HepG2 (cell line): Measurements from ENCODE around the gene AKAP3. TPM values are rescaled to one million over a fixed set of nuclear protein-coding genes. Genes with fewer than 3 reads are reported as not detected.
A peak's percentile ranks its signal among the peaks of the same experiment; 100 is the strongest.

ENCODE experiments used
- CREBL2 ChIP-seq: sonication (generic); formaldehyde crosslinking; IDR thresholded peaks from 2 replicates; pipeline ENCODE4 v1.8.1; 2023; ENCODE audit warnings: missing genetic modification reagents, mild to moderate bottlenecking, borderline replicate concordance
- FIP1L1 ChIP-seq: fragments of 200-400 bp; formaldehyde crosslinking; IDR thresholded peaks from 2 replicates; pipeline ENCODE4 v1.6.1; 2018; ENCODE audit warnings: low read depth, mild to moderate bottlenecking, low read length, moderate library complexity, borderline replicate concordance; ENCODE audit not compliant: insufficient read depth
- FOXO1 ChIP-seq: sonication (generic); formaldehyde crosslinking; IDR thresholded peaks from 2 replicates; pipeline ENCODE4 v1.4.0; 2020; ENCODE audit warnings: missing genetic modification reagents
- FUBP1 ChIP-seq: sonication (generic); formaldehyde crosslinking; IDR thresholded peaks from 2 replicates; pipeline ENCODE4 v1.5.1; 2020; ENCODE audit warnings: missing genetic modification reagents, mild to moderate bottlenecking, borderline replicate concordance
- HMG20B ChIP-seq: conservative IDR thresholded peaks from 2 replicates; pipeline ENCODE4 v1.6.1; 2016; ENCODE audit warnings: missing genetic modification reagents, missing compliant biosample characterization
- HOXA5 ChIP-seq: sonication (generic); formaldehyde crosslinking; IDR thresholded peaks from 2 replicates; pipeline ENCODE4 v1.4.0; 2020; ENCODE audit warnings: missing genetic modification reagents
- MBD4 ChIP-seq: IDR thresholded peaks from 2 replicates; pipeline ENCODE4 v1.6.1; 2012; ENCODE audit warnings: low read length, inconsistent platforms, borderline replicate concordance
- REPIN1 ChIP-seq: sonication (generic); formaldehyde crosslinking; IDR thresholded peaks from 2 replicates; pipeline ENCODE4 v1.8.0; 2022; ENCODE audit warnings: missing genetic modification reagents, low read depth, mild to moderate bottlenecking, borderline replicate concordance
- RFX1 ChIP-seq: fragments of 450-650 bp; IDR thresholded peaks from 2 replicates; pipeline ENCODE4 v1.6.1; 2017
- SOX6 ChIP-seq, 2 experiments: fragments of 450-650 bp in 1 of 2; sonication (generic) in 1 of 2; formaldehyde crosslinking in 1 of 2; IDR thresholded peaks; 2 replicates each; pipeline versions ENCODE4 v1.4.0 to v1.6.1; 2017 to 2020; ENCODE audit warnings: antibody characterized with exemption in 1 of 2, mild to moderate bottlenecking in 1 of 2, missing genetic modification reagents in 1 of 2
- SPEN ChIP-seq: sonication (generic); formaldehyde crosslinking; IDR thresholded peaks from 2 replicates; pipeline ENCODE4 v1.5.1; 2020; ENCODE audit warnings: low read depth, mild to moderate bottlenecking, missing genetic modification reagents
- SUZ12 ChIP-seq: fragments of 150-350 bp; IDR thresholded peaks from 2 replicates; pipeline ENCODE4 v1.6.1; 2014; ENCODE audit warnings: low read depth, low read length
- TCF7 ChIP-seq: sonication (generic); IDR thresholded peaks from 2 replicates; pipeline ENCODE4 v1.6.1; 2016; ENCODE audit warnings: antibody characterized with exemption, low read depth
- TOE1 ChIP-seq: sonication (generic); formaldehyde crosslinking; IDR thresholded peaks from 2 replicates; pipeline ENCODE4 v1.4.0; 2020; ENCODE audit warnings: mild to moderate bottlenecking, missing genetic modification reagents
- ZFP36L1 ChIP-seq: sonication (generic); formaldehyde crosslinking; IDR thresholded peaks from 2 replicates; pipeline ENCODE4 v1.8.0; 2022; ENCODE audit warnings: mild to moderate bottlenecking, missing genetic modification reagents, moderate library complexity
- ZFP90 ChIP-seq: sonication (generic); formaldehyde crosslinking; IDR thresholded peaks from 2 replicates; pipeline ENCODE4 v1.8.0; 2022; ENCODE audit warnings: missing genetic modification reagents, mild to moderate bottlenecking, inconsistent platforms, borderline replicate concordance
- ZIK1 ChIP-seq: sonication (generic); formaldehyde crosslinking; IDR thresholded peaks from 2 replicates; pipeline ENCODE4 v1.5.0; 2020; ENCODE audit warnings: mild to moderate bottlenecking, low read depth, missing genetic modification reagents, borderline replicate concordance
- ZMAT3 ChIP-seq: sonication (generic); formaldehyde crosslinking; conservative IDR thresholded peaks from 2 replicates; pipeline ENCODE4 v1.7.0; 2021; ENCODE audit warnings: missing genetic modification reagents
- ZNF232 ChIP-seq: sonication (generic); formaldehyde crosslinking; IDR thresholded peaks from 2 replicates; pipeline ENCODE4 v1.4.0; 2020; ENCODE audit warnings: missing genetic modification reagents, borderline replicate concordance
- ZNF280B ChIP-seq: sonication (generic); formaldehyde crosslinking; IDR thresholded peaks from 2 replicates; pipeline ENCODE4 v1.5.0; 2020; ENCODE audit warnings: missing genetic modification reagents, mild to moderate bottlenecking, borderline replicate concordance
- ZNF770 ChIP-seq: sonication (generic); formaldehyde crosslinking; IDR thresholded peaks from 2 replicates; pipeline ENCODE4 v1.5.0; 2020; ENCODE audit warnings: mild to moderate bottlenecking, missing genetic modification reagents
- ZNF772 ChIP-seq: sonication (generic); formaldehyde crosslinking; IDR thresholded peaks from 2 replicates; pipeline ENCODE4 v1.5.0; 2020; ENCODE audit warnings: mild to moderate bottlenecking, missing genetic modification reagents
- ZSCAN12 ChIP-seq: sonication (generic); formaldehyde crosslinking; IDR thresholded peaks from 2 replicates; pipeline ENCODE4 v1.9.0; 2021; ENCODE audit warnings: mild to moderate bottlenecking, missing genetic modification reagents
- ZSCAN9 ChIP-seq: IDR thresholded peaks from 2 replicates; pipeline ENCODE4 v1.6.1; 2016; ENCODE audit warnings: borderline replicate concordance
- polyA plus RNA-seq, 8 experiments: library from polyadenylated mRNA; depleted of rRNA in 3 of 8; stranded (reverse) in 7 of 8; unstranded in 1 of 8; fragments of >200 nt; fragmentation: Illumina TruSeq in 4 of 8; extraction: Trizol in 4 of 8; gene quantifications; 2 replicates each; pipeline versions ENCODE4 v1.2.1 to v1.2.3, GENCODE V29; 2011 to 2016; ENCODE audit warnings: low read depth in 4 of 8, missing spikeins in 1 of 8, mixed read lengths in 1 of 8; ENCODE audit not compliant: insufficient read depth in 1 of 8
- total RNA-seq, 5 experiments: library from RNA; depleted of rRNA; stranded (reverse); fragments of >200 nt; fragmentation: Illumina TruSeq; extraction: Trizol; gene quantifications; 2 replicates each; pipeline ENCODE4 v1.2.3, GENCODE V29; 2016; ENCODE audit warnings: low read depth in 1 of 5

AKAP3 gene
- total and polyA plus RNA-seq, 2 of the 13 experiments (the other 11 are each of a cell fraction or from before 2014, with no cell fraction given), result 0.22 to 0.49 TPM

GRCh38 chr12:4648501-4649357, at the start of gene AKAP3, which contains the start of gene NDUFA9 (continued):
- no peak for TF ChIP-seq SOX6 (IDR thresholded peaks at IDR 0.05)
- TF ChIP-seq SOX6 (CRISPR knock-in tag; IDR thresholded peaks at IDR 0.05), result peak; percentile 53; the same call in 1 of the 2 replicates
- no peak; the same call in 1 of the 2 replicates for TF ChIP-seq ZFP90 (CRISPR knock-in tag)
- no peak for TF ChIP-seq FOXO1 (CRISPR knock-in tag)
- no peak; the same call in 1 of the 2 replicates for TF ChIP-seq ZNF232 (CRISPR knock-in tag)
- TF ChIP-seq ZFP36L1 (CRISPR knock-in tag), result no peak
- no peak for TF ChIP-seq MBD4
- no peak; the same call in 1 of the 2 replicates for TF ChIP-seq REPIN1
- TF ChIP-seq ZSCAN9 (CRISPR knock-in tag), result peak; percentile 45; the same call in 1 of the 2 replicates
- peak; percentile 88; the same call in 1 of the 2 replicates for TF ChIP-seq SPEN (CRISPR knock-in tag)
- TF ChIP-seq FUBP1 (CRISPR knock-in tag), result no peak
- TF ChIP-seq ZSCAN12 (CRISPR knock-in tag), result no peak; the same call in 1 of the 2 replicates
- TF ChIP-seq FIP1L1, result no peak
- no peak for TF ChIP-seq ZNF280B (CRISPR knock-in tag)
- no peak for TF ChIP-seq ZNF770 (CRISPR knock-in tag)
- no peak for TF ChIP-seq HMG20B (CRISPR knock-in tag)
- no peak for TF ChIP-seq TCF7
- TF ChIP-seq RFX1, result no peak
- peak; percentile 34; the same call in 1 of the 2 replicates for TF ChIP-seq SUZ12
- TF ChIP-seq TOE1 (CRISPR knock-in tag), result peak; percentile 47; the same call in 1 of the 2 replicates
- TF ChIP-seq CREBL2 (CRISPR knock-in tag), result no peak
- no peak for TF ChIP-seq HOXA5
- peak; percentile 39; the same call in 1 of the 2 replicates for TF ChIP-seq ZNF772 (CRISPR knock-in tag)
- no peak for TF ChIP-seq ZMAT3 (CRISPR knock-in tag)
- no peak for TF ChIP-seq ZIK1 (CRISPR knock-in tag)
